Hematopoietic multipotent progenitor cell treated with erythropoietin and hydrocortisone succinate and interleukin-3 and kit ligand, for 15 days (in vitro differentiated cells): ENCODE measurements around the gene TMEM200B.
"Not testable (repeated sequence)": the region's sequence is repeated elsewhere in the genome, so short reads cannot be mapped to it uniquely, and the experiment has no call there.

Experiments used
- DNase-seq: peaks from one replicate; pipeline ENCODE4 v3.0.0-alpha.2; 2015; ENCODE audit warnings: low spot score

Gene TMEM200B

DNA sequence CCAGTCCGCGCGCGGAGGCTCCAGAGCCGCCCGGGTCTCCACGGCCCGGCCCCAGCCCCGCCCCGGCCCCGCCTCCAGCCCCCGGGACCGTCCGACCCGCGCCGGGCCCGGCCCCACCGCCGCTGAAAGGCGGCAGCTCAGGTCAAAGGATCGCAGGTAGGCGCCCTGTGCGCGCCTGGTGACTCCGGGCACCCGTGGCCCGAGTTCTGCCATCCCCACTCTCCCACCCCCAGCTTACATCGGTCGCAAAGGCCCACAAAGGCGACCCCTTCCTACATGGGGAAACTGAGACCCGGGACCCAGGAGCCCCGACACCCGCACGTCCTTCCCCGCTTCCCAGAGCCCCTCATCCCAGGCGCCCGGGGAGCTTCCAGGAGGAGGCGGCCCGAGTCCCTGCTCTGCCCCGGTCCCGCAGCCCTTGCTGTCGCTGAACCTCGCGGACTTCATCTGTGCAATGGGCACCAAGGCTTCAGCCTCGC, at the start of gene TMEM200B:
Gene TMEM200B, minus strand, starts transcription at position 17 of the 479 bp plus-strand sequence. CDS start 2,075 bp downstream, outside the sequence.
- DNase-seq, result no peak

GRCh38 chr1:29172415-29172939, 48.8 kb upstream of the TMEM200B start:
- DNase-seq, result no peak

DNA sequence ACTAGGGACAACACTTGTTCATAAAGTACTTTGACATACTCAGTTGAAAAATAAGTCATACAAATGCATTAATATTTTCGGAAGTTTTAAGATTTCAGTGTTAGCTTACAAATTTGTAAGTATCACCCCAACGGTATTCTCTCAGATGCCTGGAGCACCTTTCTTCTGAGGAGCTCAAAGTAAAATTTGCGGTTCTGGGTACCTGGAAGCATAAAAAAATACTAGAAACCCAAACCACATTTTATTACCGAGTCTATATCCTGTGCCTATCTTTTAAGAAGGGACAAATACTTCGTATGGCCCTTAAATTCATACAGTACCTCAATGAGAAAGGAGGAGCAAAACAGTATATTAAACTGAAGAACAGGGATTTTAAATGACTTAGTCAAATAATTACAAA, 47.8 kb upstream of the TMEM200B start:
- DNase-seq, result no peak

- no peak for DNase-seq
Observed at GRCh38 chr1:29171089-29171488, 47.4 kb upstream of the TMEM200B start.

GRCh38 chr1:29169976-29170375, 46.3 kb upstream of the TMEM200B start:
- DNase-seq, result no peak

- no peak for DNase-seq
Observed at GRCh38 chr1:29167904-29168303, 44.2 kb upstream of the TMEM200B start.

DNA sequence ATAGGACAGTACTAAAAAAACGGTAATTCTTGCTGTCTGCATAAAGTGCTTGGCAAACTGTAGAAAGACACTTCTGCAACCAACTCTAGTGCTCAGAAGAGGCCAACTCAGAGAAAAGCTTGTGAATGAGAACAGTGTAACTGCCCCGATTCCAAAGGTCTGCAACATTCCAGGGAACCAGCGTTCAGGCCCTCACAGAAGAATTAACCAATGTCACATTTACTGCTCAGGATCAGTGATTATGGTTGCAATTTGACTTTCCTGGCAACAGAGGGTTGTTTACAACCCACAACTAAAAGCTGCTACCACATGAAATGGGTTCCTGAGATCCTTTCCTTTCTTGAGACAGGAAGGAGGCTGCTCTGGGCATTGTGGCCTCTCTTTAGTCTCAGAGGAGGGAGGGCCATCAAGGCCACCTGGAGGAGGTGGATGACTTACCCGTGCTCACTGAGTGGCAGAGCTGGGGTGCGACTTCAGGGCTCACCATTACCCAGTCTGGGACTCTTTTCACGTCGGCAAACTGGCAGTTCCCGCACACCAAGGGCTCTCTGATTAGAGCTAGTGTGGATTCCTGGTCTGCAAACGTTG, 42.7 kb upstream of the TMEM200B start:
- no peak for DNase-seq

GRCh38 chr1:29164588-29164987, 40.9 kb upstream of the TMEM200B start:
- no peak for DNase-seq

- no peak for DNase-seq
Observed at GRCh38 chr1:29162476-29163138, 38.9 kb upstream of the TMEM200B start.

DNA sequence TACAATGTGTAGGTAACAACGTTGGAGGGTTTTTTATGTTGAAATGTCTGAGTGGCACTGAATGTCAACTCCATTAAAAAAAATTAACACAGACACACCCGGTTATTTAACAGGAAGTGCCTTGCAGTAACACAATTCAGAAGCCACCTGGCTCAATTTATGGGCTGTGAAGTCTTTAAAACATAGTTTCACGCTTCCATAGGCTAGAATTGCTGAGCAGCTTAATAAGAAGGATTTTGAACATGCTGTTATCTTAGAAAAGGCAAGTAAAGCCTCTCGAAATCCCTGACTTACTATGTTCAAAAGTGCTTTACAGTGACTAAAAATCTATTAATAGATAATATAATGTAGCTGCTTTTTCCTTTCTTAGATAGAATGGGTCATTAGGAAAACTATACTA, 38.3 kb upstream of the TMEM200B start:
- DNase-seq, result no peak

DNA sequence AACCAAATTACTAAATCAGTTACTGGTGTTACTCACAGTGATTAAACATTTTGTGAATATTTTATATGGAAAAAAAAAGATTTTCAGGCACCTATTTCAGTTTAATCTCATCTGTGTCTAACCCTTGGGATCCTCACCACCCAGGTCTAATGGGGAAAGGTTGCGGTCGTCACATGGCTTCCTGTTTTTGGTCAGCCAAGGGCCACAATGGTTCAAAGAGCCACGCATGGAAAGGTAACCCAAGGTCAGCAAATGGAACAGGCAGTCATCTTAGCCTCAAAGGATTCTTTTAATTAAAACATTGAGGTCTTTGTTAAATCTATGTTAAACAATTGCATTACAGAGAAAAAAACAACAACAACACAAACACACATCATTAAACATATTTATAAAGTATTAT, 36.1 kb upstream of the TMEM200B start:
- DNase-seq, result no peak

- DNase-seq, result no peak
Observed at GRCh38 chr1:29157269-29157601, 33.5 kb upstream of the TMEM200B start.

GRCh38 chr1:29156543-29157268, 33.0 kb upstream of the TMEM200B start:
- DNase-seq, result peak; percentile 65

DNA sequence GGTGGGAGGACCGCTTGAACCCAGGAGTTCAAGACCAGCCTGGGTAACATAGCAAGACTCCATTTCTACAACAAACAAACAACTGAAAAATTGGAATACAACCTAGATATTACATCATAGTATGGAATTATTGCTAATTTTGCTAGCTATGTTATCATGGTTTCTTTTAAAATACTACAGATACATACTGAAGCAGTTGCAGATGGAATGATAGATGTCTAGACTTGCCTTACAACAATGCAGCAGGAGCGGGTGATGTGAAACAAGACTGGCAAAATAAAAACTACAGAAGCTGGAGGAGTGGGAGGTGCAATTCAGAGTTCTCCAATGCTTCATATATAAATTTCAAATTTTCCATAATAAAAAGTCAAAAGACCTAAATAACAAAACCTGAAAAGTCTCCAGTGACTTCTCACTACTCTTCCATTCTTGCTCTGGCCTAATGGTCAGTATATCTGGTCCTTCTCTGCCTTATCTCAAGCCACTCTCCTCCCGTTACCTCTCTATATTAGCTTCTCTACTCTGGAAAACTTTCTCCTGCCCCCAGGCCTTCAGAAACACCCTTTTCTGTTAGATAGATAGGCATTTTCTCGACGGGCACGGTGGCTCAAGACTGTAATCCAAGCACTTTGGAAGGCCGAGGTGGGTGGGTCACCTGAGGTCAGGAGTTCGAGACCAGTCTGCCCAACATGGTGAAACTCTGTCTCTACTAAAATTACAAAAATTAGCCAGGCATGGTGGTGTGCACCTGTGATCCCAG, 28.5 kb upstream of the TMEM200B start:
- no peak for DNase-seq

GRCh38 chr1:29150346-29150745, 26.6 kb upstream of the TMEM200B start:
- not testable (repeated sequence) for DNase-seq

- DNase-seq, result no peak
Observed at GRCh38 chr1:29148656-29149491, 25.2 kb upstream of the TMEM200B start.

- DNase-seq, result peak; percentile 72
Observed at GRCh38 chr1:29145739-29146437, 22.2 kb upstream of the TMEM200B start.

DNA sequence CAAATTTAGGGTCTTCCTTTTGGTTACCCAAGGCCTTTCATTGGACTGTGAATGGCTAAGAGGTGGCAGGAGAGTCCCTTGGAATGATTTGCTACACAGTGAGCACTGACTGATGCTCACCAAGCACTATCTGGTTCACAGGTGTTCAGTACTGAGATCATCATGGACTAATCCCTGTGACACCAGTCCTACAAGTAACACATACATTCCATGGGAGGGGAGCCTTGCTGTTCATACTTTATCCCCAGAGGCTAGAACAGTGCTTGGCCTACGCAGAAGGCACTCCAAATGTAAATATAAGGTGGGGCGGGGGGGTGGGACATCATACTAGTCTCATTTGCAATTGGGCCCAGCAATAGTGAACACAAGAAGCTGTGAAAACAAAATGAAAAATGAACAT, 20.5 kb upstream of the TMEM200B start:
- no peak for DNase-seq

GRCh38 chr1:29142714-29143113, 19.0 kb upstream of the TMEM200B start:
- no peak for DNase-seq

DNA sequence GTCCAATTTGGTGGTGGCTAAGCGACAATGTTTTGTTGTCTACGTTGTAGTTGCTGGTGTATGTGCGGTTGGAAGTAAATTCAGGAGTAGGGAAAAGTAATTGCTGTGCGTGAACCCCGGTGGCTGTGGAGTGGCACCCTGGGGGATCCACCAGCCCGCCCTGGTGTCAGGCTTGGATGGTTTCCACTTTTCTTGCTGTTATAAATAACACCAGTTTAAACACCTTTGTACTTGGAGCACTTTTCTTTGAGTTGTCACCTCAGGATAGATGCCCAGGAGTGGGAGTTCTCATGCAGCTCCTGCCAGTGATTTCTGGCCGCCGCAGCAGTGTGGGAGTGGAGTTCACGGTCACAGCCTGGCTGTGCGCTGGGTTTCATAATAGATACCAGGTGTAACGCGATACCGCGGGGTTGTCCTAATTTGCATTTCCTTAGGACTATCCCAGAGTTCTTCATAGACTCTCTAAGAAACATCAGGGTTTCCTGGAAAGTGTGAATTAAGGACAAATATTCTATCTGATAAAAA, 12.8 kb upstream of the TMEM200B start:
- DNase-seq, result no peak

- no peak for DNase-seq
Observed at GRCh38 chr1:29134695-29135028, 11.0 kb upstream of the TMEM200B start.
